Islet precursor cell (in vitro differentiated cells): ENCODE results near the gene KRT5.
A peak's percentile ranks its signal among the peaks of the same experiment; 100 is the strongest.

ENCODE experiments used
- DNase-seq: peaks from one replicate; pipeline ENCODE4 v3.0.0-alpha.2; 2018

Gene KRT5

DNA sequence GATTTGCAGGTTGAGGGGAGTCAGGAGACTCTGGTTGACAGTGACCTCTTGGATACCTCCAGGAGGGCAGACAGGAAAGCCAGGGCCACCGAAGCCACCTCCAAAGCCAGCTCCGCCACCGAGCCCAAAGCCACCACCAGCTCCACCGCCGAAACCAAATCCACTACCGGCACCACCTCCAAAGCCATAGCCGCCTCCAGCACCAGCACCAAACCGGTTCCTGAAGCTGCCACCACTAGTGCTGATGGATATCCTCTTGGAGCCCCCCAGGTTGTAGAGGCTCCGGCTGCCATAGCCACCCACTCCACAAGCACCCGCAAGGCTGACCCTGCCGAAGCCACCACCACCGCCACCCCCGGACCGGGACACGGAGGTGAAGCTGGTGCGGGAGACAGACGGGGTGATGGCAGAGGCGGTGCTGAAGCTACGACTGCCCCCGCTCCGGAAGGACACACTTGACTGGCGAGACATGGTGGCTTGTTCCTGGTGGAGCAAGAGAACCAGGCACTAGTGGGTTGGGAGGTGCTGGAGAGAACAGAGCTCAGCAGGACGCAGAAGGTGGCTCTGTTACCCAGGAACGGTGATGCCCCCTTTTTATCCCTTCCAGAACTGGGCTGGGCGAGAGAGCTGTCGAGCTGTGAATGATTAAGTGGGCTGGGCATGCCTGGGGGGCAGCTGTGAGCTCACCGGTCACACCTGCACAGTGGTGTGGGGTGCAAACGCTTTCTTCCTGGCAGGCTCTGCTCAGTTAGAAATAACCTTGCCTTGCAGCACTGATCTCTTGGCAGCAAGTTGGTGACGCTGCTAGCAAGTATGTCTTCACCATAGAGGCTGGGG lies at the start of gene KRT5:
KRT5 (minus strand) TSS at position 569 of the 837 bp plus-strand sequence; CDS start at position 471, 98 bp downstream.
- DNase-seq, result peak; percentile 51

- no peak for DNase-seq
These were observed 47.9 kb upstream of the KRT5 start for GRCh38 chr12:52568111-52568510.

DNA sequence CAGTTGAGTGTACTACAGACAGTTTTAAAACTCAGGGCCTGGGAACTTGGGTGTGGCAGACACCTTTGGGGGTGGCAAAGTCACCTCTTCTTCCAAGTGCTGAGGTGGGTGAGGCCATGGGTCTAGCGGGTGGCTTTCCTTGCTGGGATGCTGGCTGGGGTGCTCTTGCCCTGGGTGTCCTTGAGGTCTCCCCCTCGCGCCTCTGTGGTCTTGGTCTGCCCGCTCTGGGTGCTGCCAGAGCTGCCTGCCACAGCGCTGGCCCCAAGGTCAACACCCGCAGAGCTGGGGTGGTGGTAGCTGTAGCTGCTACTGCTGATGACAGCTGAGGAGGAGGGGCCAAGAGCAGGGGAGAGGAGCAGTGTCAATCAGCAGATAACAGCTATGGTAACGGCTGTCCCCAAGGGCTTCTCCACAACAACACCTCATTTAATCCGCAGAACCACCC lies 46.7 kb upstream of the KRT5 start:
- no peak for DNase-seq

DNA sequence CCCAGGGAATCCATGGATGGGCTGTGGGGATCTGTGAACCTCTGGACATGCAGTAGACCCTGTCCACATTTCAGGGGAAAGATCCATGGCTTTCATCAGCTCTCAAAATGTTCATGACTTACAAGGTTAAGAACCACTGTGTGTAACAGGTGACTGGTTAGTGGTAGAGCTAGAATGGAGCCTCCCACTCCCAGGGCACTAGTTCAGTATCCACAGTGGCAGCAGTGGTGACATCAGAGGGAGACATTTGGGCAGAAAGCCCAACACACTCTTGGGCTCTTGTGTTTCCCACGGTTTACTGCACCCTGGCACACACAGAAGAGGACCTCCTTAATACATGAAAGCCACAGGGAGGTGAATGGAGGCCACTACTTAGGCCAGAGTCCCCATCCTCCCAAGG lies 44.4 kb upstream of the KRT5 start:
- DNase-seq, result no peak

- no peak for DNase-seq
These were observed 41.8 kb upstream of the KRT5 start for GRCh38 chr12:52561880-52562449.

GRCh38 chr12:52559979-52560378 lies 39.8 kb upstream of the KRT5 start:
- no peak for DNase-seq

DNA sequence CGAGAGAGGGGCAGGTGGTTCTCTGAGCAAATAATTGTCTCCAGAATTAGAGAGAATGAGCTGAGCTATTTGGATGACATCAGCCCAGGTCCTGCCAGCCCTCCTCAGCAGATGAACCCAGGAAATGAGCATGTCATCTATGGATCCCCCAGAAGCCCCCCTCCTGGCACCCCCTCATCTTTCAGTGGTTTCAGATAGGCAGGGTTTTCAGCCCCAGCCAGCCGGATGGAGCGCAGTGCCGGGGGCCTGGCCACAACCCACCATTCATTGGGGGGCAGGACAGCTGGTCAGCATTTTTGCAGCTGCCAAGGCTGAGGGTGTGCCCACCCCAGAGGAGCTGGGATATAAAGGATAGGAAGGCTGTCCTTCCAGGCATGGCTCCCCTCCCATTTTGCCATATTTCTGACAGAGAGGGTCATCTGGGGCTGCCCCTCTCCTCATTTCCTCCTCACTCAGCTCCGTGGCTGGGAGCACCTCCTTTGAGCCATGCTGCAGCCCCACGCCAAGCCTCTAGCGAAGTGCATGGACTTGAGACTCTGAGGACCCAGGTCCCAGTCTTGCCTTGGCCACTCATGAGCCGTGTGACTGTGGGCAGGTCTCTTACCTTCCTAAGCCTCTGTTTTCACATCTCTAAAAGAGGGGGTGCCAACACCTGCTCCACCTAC lies 38.7 kb upstream of the KRT5 start:
- no peak for DNase-seq

DNA sequence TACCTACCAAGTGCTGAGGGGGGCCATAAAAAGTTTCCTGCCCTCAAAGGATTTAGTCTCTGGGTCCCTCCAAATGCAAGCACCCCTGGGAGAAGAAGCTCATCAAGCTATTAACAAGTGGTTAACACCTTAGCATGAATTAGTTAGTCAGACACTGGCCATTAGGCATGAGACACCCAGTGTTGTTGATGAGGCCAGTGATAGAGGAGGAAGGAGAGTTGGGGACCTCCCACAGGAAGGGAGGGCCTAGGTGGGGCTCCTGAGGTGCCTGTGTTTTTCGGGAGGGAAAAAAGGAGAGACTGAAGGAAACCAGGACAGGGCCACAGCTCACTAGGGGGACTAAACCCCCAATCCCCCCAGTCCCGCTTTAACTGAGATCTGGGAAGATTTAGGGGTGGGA lies 37.3 kb upstream of the KRT5 start:
- DNase-seq, result no peak

GRCh38 chr12:52555577-52555976 lies 35.4 kb upstream of the KRT5 start:
- no peak for DNase-seq

DNA sequence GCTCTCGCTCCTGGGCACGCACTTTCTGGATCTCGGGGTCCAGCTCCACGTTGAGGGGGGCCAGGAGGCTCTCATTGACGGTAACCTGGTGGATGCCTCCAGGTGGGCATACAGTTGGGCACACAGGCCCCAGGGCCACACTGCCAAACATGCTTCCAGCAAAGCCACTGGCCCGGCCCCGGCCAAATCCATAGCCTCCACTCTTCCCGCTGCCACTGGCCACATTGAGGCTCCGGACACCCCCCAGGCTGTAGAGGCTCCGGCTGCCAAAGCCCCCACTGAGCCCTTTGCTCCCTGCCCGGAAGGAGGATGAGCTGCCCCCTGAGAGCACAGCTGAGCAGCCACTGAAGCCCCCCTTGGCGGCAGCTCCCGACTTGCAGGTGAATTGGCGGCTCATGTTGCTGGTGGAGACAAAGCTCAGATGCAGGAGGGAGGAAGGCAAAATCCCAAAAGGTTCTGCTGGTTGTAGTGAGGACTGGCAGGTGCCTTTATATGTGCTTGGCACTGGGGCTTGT lies 32.5 kb upstream of the KRT5 start, which contains the start of gene KRT71:
KRT71 (minus strand) TSS at position 465 of the 515 bp plus-strand sequence; CDS start at position 397, 68 bp downstream.
- DNase-seq, result no peak

GRCh38 chr12:52552055-52552454 lies 31.9 kb upstream of the KRT5 start:
- DNase-seq, result no peak

DNA sequence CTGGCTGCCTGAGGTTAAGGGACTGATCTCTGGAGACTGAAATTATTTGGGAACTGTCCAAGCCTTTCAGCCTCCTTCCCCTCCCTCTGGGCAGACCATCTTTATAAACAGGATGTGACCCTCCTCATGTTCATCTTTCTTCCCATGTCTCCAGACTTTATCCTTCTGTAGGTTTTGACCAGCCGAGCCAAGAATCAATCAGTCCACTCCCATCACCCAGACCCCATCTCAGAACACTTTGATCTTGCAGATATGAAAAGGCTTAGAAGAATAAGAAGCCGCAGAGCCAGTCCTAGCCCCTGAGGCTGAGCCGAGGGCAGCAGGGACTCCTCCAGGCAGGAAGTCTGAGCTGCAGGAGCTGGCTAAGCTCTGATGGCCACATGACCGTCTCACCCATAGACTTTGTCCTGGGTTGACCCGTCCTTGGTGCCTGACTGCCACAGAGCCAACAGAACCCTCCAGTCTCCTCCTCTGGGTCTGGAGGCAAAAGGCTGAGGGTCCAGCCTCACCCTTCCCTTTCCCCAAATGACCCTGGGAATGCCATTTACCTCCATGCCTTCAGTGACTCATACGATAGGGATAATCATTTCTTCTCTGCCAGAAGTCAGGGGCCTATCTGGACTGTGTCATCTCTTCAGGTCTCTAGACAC lies 31.1 kb upstream of the KRT5 start:
- peak; percentile 89 for DNase-seq

DNA sequence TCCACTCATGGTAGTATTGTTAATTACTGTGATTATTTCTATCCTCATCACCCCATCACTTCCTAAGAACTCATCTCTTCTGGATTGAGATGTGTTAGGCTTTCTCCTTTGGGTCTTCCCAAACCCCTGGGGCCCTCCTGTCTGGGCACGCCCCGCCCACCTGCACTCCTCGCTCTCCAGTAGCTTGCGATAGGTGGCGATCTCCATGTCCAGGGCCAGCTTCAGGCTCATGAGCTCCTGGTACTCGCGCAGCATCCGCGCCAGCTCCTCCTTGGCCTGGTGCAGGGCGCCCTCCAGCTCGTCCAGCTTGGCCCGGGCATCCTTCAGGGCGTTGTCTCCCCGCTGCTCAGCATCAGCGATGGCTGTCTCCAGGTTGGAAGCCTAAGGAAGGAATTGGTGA lies 25.9 kb upstream of the KRT5 start:
- DNase-seq, result no peak

DNA sequence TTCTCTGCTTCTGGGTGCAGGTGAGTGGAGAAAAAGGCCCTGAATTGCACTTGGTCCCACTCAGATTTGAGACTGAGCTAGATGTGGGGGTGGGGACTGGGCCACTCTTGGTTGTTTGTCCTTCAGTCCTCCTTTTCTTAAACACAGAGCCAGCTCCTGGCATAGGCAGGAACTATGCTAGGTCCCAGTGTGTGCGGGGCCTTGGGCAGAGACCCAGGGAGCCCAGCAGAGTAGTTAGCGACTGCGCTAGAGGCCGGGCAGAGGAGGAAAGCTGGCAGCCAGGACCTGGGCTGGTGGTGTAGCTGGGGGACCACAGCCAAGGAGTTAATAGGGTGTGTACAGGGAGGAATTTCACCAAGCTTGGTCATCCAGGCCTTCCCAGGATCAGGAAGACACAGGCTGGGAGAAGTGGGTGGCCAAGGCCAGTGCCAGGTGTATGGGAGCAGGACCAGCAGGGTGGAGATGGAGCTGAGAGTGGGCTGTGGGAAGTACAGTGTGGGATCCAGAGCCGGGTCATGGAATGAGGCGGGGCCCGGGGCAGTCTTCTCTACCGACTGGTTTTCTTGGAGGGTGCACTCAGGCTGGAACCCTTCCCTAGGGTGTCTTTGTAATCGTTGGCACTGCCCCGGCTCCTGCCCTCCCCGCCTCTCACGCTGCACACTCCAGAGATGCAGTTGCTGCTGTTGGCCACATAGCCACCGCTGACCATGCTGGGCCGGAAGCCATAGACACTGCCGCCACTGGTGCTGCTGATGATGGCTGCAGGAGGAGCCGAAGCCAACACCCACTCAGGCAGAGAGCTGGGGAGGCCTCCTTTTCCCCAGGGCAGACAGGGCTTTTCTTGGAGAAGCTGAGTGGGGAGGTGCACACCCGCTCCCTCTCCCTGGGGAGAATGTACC lies 24.0 kb upstream of the KRT5 start:
- DNase-seq, result no peak

- DNase-seq, result no peak
These were observed 22.7 kb upstream of the KRT5 start for GRCh38 chr12:52542785-52543318.

DNA sequence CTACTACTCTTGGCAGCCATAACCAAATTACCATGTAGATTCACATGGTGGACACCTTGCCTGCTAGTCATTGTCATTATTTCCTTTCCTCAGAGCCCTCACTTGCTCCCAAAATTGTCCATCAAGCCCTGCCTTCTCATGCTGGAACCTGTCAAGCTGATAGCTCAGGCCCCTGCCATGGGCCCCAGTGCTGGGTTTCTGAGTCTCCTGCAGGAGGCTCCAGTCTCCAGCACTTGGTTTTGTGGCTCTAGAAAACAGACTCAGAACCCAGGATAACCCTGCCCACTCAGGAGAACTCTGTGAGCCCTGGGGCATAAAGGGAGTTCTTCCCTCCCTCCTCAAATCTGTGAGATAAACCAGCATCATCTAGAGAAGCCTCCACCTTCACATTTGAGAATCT lies 22.0 kb upstream of the KRT5 start:
- DNase-seq, result no peak

- DNase-seq, result no peak
These were observed 21.5 kb upstream of the KRT5 start for GRCh38 chr12:52541709-52542108.

DNA sequence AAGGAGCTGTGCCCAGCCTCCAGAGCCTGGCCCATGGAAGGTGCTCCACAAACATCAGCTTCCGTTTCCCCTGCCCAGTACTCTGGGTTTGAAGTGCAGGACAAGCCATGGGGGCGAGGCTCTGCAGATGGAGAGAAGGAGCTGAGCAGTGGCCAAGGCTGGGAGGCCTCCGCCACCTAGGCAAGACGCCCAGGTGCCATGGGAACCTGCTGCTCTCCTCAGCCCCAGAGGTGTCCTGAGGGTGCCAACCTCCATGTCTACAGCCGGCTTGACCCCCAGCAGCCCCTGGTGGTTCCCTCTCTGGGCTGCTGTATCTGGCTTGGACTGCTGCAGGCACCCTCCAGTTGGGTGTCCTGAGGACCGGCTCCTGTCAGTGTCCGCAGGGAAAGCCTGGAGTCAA lies 20.3 kb upstream of the KRT5 start:
- DNase-seq, result no peak

- no peak for DNase-seq
These were observed 19.6 kb upstream of the KRT5 start for GRCh38 chr12:52539821-52540173.

DNA sequence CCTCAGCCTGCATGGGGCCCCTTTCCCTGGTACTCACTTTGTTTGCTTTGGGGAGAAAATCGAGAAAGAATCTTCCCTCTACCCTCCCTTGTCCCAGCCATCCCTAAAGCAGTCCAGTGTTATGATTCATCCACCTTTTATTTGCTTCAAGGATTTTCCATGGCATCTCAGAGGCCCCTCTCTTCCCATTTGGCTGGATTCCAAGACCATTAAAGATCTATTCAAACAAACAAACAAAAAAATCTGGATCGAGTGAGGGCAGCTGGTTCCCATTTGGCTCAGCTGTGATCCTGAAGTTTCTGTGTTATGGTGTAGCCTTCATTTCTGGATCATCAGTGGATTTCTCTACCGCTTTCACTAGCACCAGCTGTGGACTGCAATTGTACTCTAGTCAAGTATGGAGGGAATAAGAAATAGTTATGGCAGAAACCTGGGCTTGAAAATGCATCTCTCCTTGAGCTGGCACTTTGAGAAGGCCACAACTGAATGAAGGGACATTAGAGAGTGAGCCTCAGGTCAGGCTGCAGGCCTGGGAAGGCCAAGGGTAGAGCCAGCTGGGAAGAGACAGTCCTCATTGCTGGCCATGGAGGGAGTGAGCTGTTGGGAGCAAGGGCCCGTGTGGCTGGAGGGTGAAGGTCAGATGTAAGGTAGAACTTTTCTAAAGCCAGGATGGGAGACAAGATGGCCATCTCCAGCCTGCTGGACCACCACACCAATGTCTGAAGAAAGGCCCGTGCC lies 19.1 kb upstream of the KRT5 start:
- DNase-seq, result no peak

GRCh38 chr12:52537101-52537500 lies 16.9 kb upstream of the KRT5 start:
- no peak for DNase-seq
